GM12864 (cell line): ENCODE data around the gene CBX4.
A peak's percentile ranks its signal among the peaks of the same experiment; 100 is the strongest.

ENCODE experiments used
- DNase-seq: peaks from one replicate; pipeline ENCODE4 v3.0.0-alpha.2; 2011; ENCODE audit warnings: low read depth
- H3K4me3 ChIP-seq: 2 replicates; pipeline ENCODE4 v1.5.1; 2011; ENCODE audit warnings: mild to moderate bottlenecking, low read depth, low read length, control low read depth
- CTCF ChIP-seq: IDR thresholded peaks from 2 replicates; pipeline ENCODE4 v1.5.1; 2011; ENCODE audit warnings: low read depth, mild to moderate bottlenecking, moderate library complexity, low read length, control low read depth, inconsistent platforms; ENCODE audit errors: missing control alignments

The CBX4 gene

DNA sequence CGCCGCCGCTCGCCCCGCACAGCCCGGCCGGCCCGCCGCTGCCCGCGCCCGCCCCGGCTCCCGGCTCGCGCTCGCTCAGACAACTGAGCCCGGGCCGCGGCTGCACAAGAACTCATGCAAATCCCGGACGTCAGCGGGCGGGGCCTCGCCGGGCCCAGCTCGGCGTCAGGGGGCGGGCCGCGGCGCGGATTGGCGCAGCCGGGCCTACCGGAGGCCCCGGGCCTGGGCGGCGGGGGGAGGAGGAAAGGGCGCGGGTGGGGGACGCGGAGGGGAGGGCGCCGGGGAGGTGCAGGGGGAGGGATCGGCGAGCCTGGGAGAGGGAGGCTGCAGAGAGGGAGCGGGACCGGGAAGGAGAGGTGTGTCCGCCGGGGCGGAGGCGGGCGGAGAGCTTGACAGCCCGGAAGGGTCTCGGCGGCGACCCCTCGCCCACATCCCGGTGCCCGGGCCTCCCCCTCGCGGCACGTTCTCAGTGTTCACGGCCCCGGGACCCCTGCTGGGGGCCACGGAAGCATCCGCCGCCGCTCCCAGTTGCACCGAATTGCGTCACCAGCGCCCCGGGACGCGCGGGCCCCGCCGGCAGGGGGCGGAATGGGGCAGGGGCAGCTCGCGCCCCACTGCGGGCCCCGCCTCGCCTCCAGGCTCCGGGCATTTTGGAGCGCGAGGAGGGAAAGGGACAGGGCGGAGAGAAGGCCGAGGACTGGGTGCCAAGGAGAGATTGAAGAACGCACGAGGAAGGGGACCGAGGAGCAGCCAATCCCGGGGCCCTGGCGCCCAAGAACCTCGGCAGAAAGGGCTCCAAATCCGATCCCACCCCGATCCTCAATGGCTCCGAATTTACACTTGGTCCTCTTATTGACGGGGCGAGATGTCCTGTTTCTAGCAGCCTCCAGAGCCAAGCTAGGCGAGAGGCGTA lies at the start of gene CBX4:
CBX4 (minus strand) TSS at position 85 of the 913 bp plus-strand sequence. CDS start 189 bp downstream, outside the sequence.
- DNase-seq, result peak; percentile 56
- peak within 1 kb of the TSS; percentile 84 for H3K4me3 ChIP-seq
- TF ChIP-seq CTCF, result peak; percentile 72

DNA sequence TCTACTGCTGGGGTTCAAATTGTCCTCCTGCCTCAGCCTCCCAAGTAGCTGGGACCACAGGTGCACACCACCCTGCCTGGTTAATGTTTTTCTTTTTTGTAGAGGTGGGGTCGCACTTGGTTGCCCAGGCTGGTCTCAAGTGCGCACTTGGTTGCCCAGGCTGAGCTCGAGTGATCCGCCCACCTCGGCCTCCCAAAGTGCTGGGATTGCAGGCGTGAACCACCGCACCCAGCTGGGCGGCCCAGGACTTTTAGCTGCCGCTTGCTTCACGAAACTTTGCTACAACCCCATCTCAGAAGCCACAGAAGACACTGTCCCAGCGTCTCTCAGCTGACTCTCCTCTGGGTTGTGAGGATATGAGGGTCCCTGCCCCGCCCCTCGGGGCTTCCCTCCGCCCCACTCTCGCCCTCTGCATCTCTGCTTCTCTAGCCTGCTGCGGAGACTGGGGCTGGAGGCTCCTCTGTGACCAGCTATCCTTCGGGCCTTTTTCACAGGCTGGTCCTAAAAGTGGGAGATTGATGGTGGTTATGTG lies 48.8 kb upstream of the CBX4 start:
- H3K4me3 ChIP-seq, result no peak overlapping the region
- no peak for DNase-seq
- no peak for TF ChIP-seq CTCF

DNA sequence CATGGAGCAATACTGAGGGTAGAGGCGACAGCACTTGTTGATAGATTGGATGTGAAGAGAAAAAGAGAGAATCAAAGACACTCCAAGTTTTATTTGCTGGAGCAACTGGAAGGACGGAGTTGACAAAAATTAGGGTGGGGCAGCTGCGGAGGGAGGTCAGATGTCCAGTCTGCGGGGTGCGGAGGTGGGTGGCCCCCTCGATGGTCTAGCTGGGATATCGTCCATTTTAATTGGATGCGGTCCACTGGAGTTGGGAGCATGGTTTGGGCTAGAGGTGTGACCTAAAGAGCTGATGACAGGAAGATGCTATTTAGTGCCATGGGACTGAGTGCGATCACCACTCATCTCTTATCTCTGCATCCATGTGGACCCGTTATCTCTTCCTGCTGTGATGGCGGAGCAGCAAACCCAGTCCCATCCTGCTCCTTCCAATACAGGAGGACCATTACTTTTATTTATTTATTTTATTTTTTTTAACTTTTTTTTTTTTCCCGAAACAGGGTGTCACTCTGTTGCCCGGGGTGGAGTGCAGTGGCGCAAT lies 48.3 kb upstream of the CBX4 start:
- no peak overlapping the region for H3K4me3 ChIP-seq
- no peak for DNase-seq
- TF ChIP-seq CTCF, result no peak

DNA sequence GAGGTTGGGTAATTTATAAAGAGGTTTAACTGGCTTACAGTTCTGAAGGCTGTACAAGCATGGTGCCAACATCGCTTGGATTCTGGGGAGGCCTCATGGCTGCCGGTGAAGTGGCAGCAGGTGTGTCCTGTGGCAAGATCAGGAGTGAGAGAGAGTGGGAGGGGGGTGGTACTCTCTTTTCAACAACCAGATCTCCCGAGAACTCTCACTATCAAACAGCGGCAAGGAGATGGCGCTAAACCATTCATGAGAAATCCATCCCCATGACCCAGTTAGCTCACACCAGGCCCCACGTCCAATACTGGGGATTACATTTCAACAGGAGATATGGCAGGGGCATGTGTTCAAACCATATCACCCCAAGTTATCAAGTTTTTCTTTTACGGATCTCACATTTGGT lies 44.0 kb upstream of the CBX4 start:
- no peak overlapping the region for H3K4me3 ChIP-seq
- DNase-seq, result no peak
- TF ChIP-seq CTCF, result no peak

DNA sequence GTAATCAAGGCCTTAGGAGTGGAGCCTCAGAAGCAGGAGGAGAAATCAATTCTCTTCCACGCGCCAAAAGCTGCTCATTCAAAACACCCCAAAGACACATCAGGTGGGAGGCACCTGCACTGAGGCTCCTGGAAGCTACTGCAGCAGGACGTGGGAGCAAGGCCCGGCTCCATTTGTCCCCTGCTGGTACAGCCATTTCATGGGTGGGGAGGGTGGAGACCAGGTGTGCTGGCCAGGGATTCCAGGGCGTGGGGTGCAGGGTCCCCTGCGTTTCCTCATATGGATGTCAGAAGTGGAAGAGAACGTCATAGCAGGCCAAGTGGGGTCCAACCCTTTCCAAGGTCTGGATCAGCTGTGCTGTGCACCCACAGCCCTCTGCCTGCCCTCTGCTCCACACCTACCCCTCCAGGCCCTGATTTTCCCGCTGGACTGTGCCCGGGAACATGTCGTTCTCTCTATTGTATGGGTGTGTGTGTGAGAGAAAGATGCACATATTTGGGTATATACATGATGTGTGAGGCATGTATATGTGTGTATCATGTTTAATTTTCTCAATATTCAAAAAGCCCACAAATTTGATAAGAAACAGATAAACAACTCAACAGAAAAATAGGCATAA lies 39.2 kb upstream of the CBX4 start:
- H3K4me3 ChIP-seq, result no peak overlapping the region
- no peak for TF ChIP-seq CTCF
- no peak for DNase-seq

GRCh38 chr17:79877041-79877440 lies 37.8 kb upstream of the CBX4 start:
- no peak for TF ChIP-seq CTCF
- no peak overlapping the region for H3K4me3 ChIP-seq
- DNase-seq, result no peak
